ENCODE measurements around the gene TIMP3.
"Not testable (repeated sequence)": the region's sequence is repeated elsewhere in the genome, so short reads cannot be mapped to it uniquely, and the experiment has no call there.

The TIMP3 gene

GRCh38 chr22:32801537-32802236, at the start of gene TIMP3:
TIMP3 (plus strand) TSS chr22:32801705; CDS start chr22:32802002, 297 bp downstream.
- no peak for DNase-seq

- no peak for DNase-seq
These were observed 49.2 kb upstream of the TIMP3 start for GRCh38 chr22:32752326-32752725.

DNA sequence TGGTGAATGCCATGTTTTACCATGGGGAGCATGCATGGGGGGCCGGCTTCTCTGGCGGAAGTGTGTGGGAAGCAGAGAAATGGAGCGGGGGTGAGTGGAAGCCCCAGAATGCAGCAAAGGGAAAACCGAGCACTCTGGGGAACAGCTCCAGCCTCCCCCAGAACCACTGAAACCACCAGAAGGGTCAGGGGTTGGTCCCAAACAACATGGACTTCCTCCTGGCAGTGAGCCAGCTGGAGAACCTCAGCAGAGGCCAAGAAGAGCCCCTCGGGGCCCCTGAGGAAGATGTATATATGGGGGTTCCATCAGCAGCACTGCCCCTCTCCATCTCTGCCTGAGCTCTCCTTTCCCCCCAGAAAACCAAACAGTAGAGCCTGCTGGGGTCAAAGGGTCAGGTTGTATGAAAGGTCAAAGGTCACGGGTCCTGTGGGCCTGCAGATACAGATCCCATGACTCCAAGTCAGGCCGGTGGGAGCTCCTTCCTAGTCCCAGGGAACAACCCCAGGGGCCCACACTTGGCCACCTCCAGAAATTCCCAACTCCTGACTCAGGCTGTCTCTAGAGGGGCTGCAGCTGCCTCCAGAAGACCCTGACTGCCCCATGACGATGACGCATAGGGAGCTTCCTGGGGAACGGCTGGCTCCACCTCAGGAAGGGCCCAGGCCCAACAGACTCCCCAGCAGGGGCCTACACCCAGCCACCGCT, 48.5 kb upstream of the TIMP3 start:
- DNase-seq, result no peak

GRCh38 chr22:32753591-32753990, 47.9 kb upstream of the TIMP3 start:
- DNase-seq, result no peak

- no peak for DNase-seq
These were observed 47.0 kb upstream of the TIMP3 start for GRCh38 chr22:32754413-32755041.

- not testable (repeated sequence) for DNase-seq
These were observed 44.3 kb upstream of the TIMP3 start for GRCh38 chr22:32757086-32757762.

DNA sequence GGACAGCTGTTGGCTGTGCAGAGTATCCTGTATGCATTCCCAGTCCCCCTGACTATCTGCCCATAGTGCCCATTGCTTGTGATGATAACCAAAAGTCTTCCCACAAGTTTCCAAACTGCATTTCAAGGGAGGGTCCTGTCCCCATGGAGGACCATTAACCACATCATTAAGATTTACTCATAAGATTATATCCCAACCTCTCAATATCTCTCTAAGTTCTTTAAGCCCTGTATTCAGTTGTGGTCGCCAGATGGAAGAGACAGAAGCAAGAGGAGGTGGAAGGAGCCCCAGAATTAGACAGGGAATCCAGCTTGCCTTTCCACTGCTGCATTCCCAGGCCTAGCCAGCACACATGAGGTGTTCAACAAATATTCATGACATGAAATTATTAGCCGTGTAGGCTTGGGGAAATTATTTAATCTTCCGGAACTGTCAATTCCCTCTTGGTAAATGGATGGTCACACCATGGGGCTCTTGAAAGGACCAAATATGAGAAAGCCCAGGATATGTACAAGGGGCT, 42.6 kb upstream of the TIMP3 start:
- no peak for DNase-seq

GRCh38 chr22:32760396-32760795, 41.1 kb upstream of the TIMP3 start:
- no peak for DNase-seq

GRCh38 chr22:32760815-32761214, 40.7 kb upstream of the TIMP3 start:
- no peak for DNase-seq

GRCh38 chr22:32761251-32761903, 40.1 kb upstream of the TIMP3 start:
- DNase-seq, result no peak

DNA sequence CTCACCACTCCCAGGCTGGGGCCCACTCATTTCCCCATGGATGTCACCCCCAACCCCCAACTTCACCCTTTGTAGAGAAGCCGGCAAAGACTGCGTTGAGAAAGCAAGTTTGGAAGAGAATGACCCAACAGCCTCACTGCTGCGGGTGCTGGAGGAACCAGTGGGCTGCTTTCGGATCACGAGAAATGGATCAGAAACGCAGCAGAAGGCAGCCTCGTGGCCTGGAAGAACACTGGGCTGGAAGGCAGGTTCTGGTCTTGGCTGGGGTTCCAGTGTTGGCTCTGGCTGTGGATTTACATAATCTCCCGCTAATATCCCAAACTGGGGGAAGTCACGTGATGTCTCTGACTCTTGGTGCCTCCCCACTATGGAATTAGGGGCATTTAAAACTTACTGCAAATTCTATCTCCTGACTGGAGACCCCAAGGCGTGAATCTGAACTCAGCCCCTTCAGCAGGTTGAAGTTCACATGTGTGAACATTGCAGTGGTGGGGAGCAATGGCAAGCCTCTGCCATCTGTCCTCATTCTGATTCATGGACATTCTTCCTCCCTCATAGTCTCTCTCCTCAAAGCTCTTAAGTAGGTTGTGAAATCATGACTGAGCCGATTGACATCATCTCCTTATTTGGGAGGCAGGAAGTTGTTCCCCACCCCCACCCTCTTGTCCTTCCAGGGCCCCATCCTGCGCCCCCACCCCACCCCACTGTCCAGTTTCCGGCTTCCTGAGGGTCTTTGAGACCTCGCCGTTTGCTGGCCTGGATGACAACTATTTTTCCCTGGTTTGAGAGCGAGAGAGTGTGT, 37.0 kb upstream of the TIMP3 start:
- no peak for DNase-seq

- DNase-seq, result no peak
These were observed 36.3 kb upstream of the TIMP3 start for GRCh38 chr22:32765132-32765618.

DNA sequence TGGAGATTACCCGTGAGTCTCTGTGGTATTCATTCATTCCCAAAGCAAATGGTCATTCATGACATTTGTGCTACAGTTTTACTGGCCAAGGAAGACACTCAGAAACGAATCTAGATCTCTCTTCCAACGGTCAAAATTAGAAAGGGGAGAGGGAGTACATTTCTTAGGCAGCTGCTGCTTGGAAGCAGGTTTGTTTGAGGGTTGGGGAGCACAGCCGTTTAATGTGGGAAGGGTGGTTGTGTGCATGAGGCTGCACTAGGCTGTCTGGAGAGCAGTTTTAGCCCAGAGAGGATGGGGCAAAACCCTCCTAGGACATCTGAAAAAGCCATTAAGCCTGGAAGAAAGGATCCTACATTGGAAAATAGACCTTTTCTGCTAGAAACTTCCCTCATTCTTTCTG, 29.7 kb upstream of the TIMP3 start:
- no peak for DNase-seq

DNA sequence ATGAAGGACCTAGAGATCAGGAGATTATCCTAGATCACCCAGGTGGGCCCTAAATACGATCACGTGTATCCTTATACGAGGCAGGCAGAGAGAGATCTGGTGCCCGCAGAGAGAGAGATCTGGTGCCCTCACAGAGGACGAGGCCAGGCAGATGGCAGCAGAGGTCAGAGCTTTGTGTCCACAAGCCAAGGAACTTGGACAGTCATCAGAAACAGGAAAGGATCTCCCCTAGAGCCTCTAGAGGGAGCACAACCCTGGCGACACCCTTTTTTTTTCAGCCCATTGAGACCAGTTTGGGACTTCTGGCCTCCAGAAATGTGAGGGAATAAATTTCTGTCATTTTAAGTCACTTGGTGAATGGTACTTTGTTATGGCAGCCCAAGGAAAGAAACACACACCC, 25.5 kb upstream of the TIMP3 start:
- no peak for DNase-seq

GRCh38 chr22:32776397-32776796, 25.1 kb upstream of the TIMP3 start:
- DNase-seq, result no peak

DNA sequence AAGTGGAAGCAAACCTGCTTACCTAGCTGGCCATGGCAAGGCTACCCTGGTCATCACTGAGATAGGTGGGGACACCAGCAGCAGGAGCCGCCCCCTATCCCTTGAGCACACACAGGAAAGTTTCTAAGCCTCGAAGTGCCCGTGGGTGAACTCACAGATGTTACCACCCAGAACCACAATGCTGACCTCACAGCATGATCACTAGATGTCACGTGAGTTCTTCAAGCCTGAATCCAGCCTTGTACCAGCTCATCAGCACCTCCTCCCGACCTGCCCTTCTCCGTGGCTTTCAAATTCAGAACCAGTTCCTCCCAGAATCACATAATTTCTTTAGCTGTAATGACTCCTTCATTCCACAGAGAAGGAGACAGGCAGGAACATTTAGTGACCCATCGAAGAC, 24.7 kb upstream of the TIMP3 start:
- DNase-seq, result no peak

GRCh38 chr22:32777987-32778386, 23.5 kb upstream of the TIMP3 start:
- no peak for DNase-seq

GRCh38 chr22:32780726-32781310, 20.7 kb upstream of the TIMP3 start:
- no peak for DNase-seq

DNA sequence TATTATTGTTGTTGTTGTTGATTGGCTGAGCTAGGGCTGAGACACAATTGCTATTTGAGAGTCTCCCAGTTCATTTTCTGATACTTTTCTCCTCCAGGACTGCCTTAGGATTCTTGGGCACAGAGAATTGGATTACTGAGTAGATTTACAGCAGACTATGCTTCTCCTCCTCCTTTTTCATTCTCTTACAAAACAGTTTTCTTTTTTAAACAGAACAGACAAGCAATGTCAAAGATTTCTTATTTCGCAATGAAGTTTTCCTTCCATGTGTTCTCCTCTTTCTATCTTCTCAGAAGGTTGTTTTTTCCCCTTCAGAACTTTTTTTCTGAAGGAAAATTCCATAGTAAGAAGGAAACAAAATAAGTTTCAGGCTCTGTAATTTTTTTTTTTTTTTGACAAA, 19.8 kb upstream of the TIMP3 start:
- DNase-seq, result no peak

GRCh38 chr22:32785321-32786026, 16.0 kb upstream of the TIMP3 start:
- no peak for DNase-seq

DNA sequence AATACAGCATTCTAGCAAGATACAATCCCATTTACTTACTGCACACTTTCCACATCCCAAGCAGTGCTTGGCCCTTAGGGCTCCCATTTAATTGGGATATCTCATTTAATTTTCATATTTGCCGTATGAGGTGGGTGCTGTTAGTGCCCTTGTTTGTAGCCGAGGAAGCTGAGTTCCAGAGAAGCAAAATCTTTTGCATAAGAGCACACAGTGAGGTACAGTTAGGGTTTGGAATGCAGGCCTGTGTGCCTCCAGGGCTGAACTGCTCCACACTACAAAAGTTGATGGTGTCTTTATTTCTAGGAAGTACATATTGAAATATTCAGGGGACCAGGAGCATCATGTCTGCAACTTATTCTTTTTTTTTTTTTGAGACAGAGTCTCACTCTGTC, 15.5 kb upstream of the TIMP3 start:
- no peak for DNase-seq

Data from activated effector memory CD4-positive, alpha-beta T cell treated with Interleukin-2 at 50 U/mL for 16 hours (primary cell).